GM06990 (cell line): ENCODE data around the gene MDFI.

Source experiments
- DNase-seq: peaks from one replicate; pipeline ENCODE4 v3.0.0-alpha.2; 2011; ENCODE audit not compliant: insufficient read length; ENCODE audit errors: extremely low read depth
- H3K27me3 ChIP-seq: replicated peaks from 2 replicates; pipeline ENCODE4 v1.6.0; 2011; ENCODE audit warnings: low read length; ENCODE audit not compliant: control insufficient read depth, insufficient read depth
- H3K36me3 ChIP-seq: 2 replicates; pipeline ENCODE4 v1.5.1; 2011; ENCODE audit warnings: low read length; ENCODE audit not compliant: control insufficient read depth, insufficient read depth
- H3K4me3 ChIP-seq: replicated peaks from 2 replicates; pipeline ENCODE4 v1.5.1; 2011; ENCODE audit warnings: low read depth, mild to moderate bottlenecking, control low read depth, low read length
- TF ChIP-seq, protein P1 (sequence below): IDR thresholded peaks from 2 replicates; pipeline ENCODE4 v1.5.1; 2011; ENCODE audit warnings: low read length, control low read depth, mild to moderate bottlenecking, inconsistent platforms; ENCODE audit not compliant: insufficient read depth, poor library complexity, severe bottlenecking

The MDFI gene

DNA sequence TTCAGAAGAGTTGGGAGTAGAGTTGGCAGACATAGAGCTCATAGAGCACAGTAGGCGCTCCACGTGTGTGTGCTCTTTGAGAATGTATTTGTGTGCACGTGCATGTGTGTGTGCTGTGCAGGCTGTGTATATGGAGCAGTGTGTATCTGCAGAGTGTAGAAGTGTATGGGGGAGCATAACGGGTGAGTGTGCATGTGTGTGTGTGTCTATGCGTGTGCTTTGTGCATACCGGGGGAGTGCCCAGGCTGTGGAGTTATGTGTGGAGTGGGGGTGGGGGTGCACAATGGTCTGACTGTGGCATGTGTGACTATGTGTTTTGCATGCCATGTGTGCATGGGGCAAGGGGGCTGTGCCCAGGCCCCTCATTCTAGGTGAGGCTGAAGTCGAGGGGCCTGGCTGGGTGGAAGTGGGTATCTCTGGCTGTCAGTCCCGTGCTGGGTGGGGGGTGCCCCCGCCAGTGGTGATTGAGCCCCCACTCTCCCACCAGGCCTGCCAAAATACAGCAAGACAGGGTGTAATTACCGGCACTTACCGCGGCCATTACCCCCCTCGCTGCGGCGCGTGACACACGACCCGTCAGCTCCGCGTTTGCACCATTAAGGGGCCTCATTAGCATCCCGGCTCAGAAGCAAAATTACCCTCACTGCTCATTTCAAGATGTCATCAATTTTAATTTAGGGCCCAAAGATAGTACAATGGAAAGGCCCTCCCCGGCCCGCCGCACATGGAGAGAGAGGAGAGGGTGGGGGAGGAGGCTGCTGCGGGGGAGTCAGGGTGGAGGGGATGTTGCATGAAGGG, 39.1 kb downstream of the MDFI start:
- TF ChIP-seq, protein P1, sequence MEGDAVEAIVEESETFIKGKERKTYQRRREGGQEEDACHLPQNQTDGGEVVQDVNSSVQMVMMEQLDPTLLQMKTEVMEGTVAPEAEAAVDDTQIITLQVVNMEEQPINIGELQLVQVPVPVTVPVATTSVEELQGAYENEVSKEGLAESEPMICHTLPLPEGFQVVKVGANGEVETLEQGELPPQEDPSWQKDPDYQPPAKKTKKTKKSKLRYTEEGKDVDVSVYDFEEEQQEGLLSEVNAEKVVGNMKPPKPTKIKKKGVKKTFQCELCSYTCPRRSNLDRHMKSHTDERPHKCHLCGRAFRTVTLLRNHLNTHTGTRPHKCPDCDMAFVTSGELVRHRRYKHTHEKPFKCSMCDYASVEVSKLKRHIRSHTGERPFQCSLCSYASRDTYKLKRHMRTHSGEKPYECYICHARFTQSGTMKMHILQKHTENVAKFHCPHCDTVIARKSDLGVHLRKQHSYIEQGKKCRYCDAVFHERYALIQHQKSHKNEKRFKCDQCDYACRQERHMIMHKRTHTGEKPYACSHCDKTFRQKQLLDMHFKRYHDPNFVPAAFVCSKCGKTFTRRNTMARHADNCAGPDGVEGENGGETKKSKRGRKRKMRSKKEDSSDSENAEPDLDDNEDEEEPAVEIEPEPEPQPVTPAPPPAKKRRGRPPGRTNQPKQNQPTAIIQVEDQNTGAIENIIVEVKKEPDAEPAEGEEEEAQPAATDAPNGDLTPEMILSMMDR: no peak
- no peak overlapping the region for H3K4me3 ChIP-seq
- no peak for DNase-seq
- H3K27me3 ChIP-seq: no peaks in the 10 kb centered on the region
- no peaks in the 10 kb centered on the region for H3K36me3 ChIP-seq

DNA sequence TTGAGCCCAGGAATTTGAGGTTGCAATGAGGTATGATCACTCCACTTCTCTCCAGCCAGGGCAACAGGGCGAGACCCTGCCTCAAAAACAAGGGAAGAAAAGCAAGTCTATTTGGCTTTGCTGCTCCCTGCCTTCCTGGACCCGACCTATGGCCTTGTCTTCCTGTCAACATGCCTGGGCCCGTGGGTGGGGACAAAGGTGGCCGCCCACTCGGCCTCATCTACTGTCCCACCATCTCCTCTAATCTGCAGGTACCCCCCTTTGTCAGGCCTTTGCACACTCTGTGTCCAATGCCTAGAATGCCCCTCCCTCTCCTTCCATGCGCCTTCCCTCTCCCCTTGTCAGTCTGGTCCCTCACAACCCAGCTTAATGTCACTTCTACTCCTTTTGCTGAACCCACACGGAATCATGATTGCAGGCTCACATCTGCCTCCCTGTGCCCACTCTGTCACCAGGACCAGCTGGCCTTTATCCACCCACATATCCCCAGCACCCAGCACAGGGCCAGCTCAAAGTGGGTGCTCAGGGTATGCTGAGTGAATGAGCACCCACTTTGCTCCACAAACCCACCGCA, 40.3 kb downstream of the MDFI start:
- TF ChIP-seq, protein P1: no peak
- DNase-seq: no peak
- Histone ChIP-seq H3K27me3 (no peaks in the 10 kb centered on the region), H3K36me3 (no peaks in the 10 kb centered on the region; the same call in 1 of the 2 replicates), H3K4me3 (no peak overlapping the region)

DNA sequence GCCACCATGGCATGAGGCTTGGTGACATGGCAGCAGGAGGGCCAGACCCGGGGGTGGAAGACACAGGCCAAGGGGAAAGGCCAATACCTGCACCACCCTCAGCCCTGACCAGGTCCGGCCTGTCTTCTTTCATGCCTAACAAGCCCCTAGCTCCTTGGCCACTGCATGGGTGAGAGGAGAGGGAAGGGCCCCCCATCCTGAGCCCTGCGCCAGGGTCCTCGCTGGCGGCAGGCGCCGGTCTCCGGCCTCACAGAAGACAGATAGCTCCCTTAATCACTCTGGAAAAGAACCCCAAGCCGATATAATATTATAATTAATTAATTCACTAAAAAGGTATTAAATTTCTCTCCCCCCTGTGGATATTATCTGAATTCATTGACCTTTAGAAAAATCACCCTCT, 41.4 kb downstream of the MDFI start:
- Histone ChIP-seq H3K36me3 (peaks cover 5% of the 10 kb centered on the region), H3K4me3 (no peak overlapping the region), H3K27me3 (no peaks in the 10 kb centered on the region)
- DNase-seq: no peak
- TF ChIP-seq, protein P1: no peak

DNA sequence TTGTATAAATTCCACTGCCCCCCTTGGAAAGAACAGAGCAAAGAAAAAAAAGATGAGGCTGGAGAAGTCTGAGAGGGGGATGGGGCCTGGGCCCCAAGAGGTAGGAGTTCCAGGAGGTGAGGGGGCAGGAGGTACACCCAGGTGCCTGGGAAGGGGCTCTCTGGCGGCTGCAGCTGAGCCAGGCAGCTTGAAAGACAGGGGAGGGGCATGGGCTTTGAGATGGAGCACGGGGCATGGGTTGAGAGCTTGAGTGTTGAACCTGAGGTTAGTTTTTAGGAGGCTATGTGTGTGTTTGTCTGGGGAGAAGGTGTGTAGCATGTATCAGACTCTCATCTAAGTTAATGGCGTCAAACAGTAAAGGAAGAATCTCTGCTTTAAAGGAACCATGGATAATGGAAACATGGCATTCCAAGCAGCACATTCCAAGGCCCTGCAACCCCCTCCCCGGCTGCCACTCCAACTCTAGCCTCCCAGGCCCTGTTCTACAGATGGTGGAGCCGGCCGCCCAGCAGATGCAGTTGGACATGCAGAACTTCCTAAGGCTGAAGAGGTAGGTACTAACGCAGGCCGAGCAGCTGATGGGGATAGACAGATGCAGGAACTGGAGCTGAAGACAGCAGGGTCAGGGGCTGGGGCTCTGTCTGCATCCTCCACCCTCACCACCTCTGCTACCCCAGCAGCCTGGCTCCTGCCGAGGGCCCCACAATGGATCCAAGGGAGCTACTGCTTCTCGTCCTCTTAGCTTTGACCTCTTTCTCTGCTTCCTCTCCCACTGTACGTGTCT, 42.1 kb downstream of the MDFI start:
- no peak for DNase-seq
- Histone ChIP-seq H3K4me3 (no peak overlapping the region), H3K27me3 (no peaks in the 10 kb centered on the region), H3K36me3 (peaks cover 9% of the 10 kb centered on the region)
- TF ChIP-seq, protein P1: no peak

DNA sequence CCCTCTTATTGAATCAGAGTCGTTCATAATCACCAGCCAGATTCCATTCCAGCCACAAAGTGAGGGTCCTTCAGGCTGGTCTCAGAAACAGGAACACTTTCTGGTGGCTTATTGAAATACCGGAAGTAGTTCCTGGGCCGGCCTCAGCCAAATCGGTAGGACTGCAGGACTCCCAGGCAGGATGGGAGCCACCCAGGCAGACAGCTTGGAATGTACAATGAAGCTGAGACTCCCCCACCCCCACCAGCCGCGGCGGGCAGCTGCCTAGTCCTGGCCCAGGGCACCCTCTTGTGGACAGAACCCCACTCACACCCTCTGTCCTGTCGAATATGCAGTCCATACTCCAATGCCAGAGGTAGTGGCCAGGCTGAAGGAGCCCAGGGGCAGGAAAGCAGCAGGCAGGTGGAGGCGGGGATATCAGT, 43.8 kb downstream of the MDFI start:
- H3K4me3 ChIP-seq: no peak overlapping the region
- peaks cover 20% of the 10 kb centered on the region for H3K36me3 ChIP-seq
- TF ChIP-seq, protein P1: peak; percentile 88
- DNase-seq: peak; percentile 70
- no peaks in the 10 kb centered on the region for H3K27me3 ChIP-seq
